SU-DHL-6 (cell line): Measurements from ENCODE around the gene TMEM184C.

Experiments
- H2AFZ ChIP-seq: fragments of 200-600 bp; sonication (generic); 2 replicates; pipeline ENCODE4 v1.6.1; 2014; ENCODE audit warnings: low read depth, mild to moderate bottlenecking, moderate library complexity, mixed read lengths, antibody characterized with exemption, low read length; ENCODE audit not compliant: severe bottlenecking
- H3F3A ChIP-seq: fragments of 200-600 bp; shearing (Covaris generic); 2 replicates; pipeline ENCODE4 v1.6.0; 2016; ENCODE audit warnings: antibody characterized with exemption, mild to moderate bottlenecking; ENCODE audit not compliant: insufficient read depth
- H3K27ac ChIP-seq: fragments of 200-600 bp; sonication (generic); 2 replicates; pipeline ENCODE4 v1.5.1; 2016; ENCODE audit warnings: low read depth, mild to moderate bottlenecking, low read length, moderate library complexity, mixed read lengths
- H3K27me3 ChIP-seq: fragments of 200-600 bp; sonication (generic), shearing (Covaris generic); 2 replicates; pipeline ENCODE4 v1.6.0; 2014; ENCODE audit warnings: mild to moderate bottlenecking, low read length
- H3K36me3 ChIP-seq: fragments of 200-600 bp; sonication (generic); 2 replicates; pipeline ENCODE4 v1.6.1; 2014; ENCODE audit warnings: mild to moderate bottlenecking, low read length, mixed read lengths
- H3K4me2 ChIP-seq: fragments of 300-600, 200-600 bp; shearing (Covaris generic), sonication (generic); 2 replicates; pipeline ENCODE4 v1.6.0; 2014; ENCODE audit warnings: low read length, low read depth, mild to moderate bottlenecking; ENCODE audit not compliant: poor library complexity, severe bottlenecking
- H3K4me3 ChIP-seq: fragments of 200-600 bp; sonication (generic); 2 replicates; pipeline ENCODE4 v1.5.1; 2014; ENCODE audit warnings: antibody characterized with exemption, low read length, mild to moderate bottlenecking, mixed read lengths; ENCODE audit not compliant: insufficient read depth, poor library complexity, severe bottlenecking
- H3K79me2 ChIP-seq: fragments of 200-600 bp; sonication (generic); 2 replicates; pipeline ENCODE4 v1.6.1; 2014; ENCODE audit warnings: mild to moderate bottlenecking, low read length, moderate library complexity; ENCODE audit not compliant: insufficient read depth
- H3K9ac ChIP-seq: fragments of 200-600 bp; sonication (generic); 2 replicates; pipeline ENCODE4 v1.7.0; 2014; ENCODE audit warnings: mild to moderate bottlenecking, low read length
- H3K9me2 ChIP-seq: fragments of 200-600 bp; sonication (generic); replicated peaks from 2 replicates; pipeline ENCODE4 v1.6.1; 2014; ENCODE audit warnings: low read length; ENCODE audit not compliant: insufficient read depth
- H3K9me3 ChIP-seq: fragments of 200-600 bp; sonication (generic); 2 replicates; pipeline ENCODE4 v1.6.1; 2014; ENCODE audit warnings: low read length, mixed read lengths; ENCODE audit not compliant: insufficient read depth
- H4K20me1 ChIP-seq: fragments of 200-600 bp; sonication (generic); 2 replicates; pipeline ENCODE4 v1.6.1; 2014; ENCODE audit warnings: low read depth, mild to moderate bottlenecking, antibody characterized with exemption, low read length, moderate library complexity, mixed read lengths
- EZH2phosphoT487 ChIP-seq: fragments of 200-600 bp; sonication (generic), shearing (Covaris generic); conservative IDR thresholded peaks from 2 replicates; pipeline ENCODE4 v1.6.1; 2018; ENCODE audit warnings: mild to moderate bottlenecking, antibody characterized with exemption, low read length, moderate library complexity, mixed read lengths
- TF ChIP-seq, protein P1 (sequence below): fragments of 200-600 bp; sonication (generic); IDR thresholded peaks from one replicate; pipeline ENCODE4 v1.5.1; 2017; ENCODE audit warnings: antibody characterized with exemption, mild to moderate bottlenecking, low read length, moderate library complexity; ENCODE audit not compliant: insufficient read depth, poor library complexity, severe bottlenecking

Gene TMEM184C

DNA sequence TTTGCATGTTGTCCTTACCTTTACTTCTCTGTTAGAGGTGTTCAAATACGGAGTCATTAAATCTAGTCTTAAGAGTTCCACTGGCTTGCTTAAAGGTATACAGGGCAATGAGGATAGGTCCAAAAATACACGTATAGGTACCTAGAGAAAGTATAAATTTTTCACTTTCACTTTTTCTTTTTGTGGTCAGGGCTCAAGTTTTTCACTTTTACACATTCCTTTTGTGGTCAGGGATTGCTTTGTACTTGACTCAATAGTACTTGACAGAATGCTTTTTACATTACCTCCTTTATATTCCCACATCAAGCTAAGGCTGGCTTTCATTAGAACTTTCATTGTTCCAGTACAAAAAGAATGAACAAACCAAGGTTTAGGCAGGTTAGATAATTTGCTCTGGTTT lies 21.7 kb downstream of the TMEM184C start:
- Histone ChIP-seq H3K4me2 (no peak overlapping the region), H3K27me3 (no peaks in the 10 kb centered on the region), H3K36me3 (peaks cover 42% of the 10 kb centered on the region), H4K20me1 (no peaks in the 10 kb centered on the region), H3K27ac (no peak overlapping the region), H3K9me3 (no peaks in the 10 kb centered on the region), H3K79me2 (peaks cover 5% of the 10 kb centered on the region; the same call in 1 of the 2 replicates), H2AFZ (no peak overlapping the region), H3F3A (peaks cover 4% of the 10 kb centered on the region; the same call in 1 of the 2 replicates), H3K9ac (no peak overlapping the region), H3K9me2 (no peaks in the 10 kb centered on the region), H3K4me3 (no peak overlapping the region)
- no peak for TF ChIP-seq EZH2phosphoT487
- TF ChIP-seq, protein P1, sequence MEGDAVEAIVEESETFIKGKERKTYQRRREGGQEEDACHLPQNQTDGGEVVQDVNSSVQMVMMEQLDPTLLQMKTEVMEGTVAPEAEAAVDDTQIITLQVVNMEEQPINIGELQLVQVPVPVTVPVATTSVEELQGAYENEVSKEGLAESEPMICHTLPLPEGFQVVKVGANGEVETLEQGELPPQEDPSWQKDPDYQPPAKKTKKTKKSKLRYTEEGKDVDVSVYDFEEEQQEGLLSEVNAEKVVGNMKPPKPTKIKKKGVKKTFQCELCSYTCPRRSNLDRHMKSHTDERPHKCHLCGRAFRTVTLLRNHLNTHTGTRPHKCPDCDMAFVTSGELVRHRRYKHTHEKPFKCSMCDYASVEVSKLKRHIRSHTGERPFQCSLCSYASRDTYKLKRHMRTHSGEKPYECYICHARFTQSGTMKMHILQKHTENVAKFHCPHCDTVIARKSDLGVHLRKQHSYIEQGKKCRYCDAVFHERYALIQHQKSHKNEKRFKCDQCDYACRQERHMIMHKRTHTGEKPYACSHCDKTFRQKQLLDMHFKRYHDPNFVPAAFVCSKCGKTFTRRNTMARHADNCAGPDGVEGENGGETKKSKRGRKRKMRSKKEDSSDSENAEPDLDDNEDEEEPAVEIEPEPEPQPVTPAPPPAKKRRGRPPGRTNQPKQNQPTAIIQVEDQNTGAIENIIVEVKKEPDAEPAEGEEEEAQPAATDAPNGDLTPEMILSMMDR = no peak

- Histone ChIP-seq H3K36me3 (peaks cover 37% of the 10 kb centered on the region), H3K9ac (no peak overlapping the region), H3K79me2 (peaks cover 10% of the 10 kb centered on the region), H4K20me1 (no peaks in the 10 kb centered on the region), H3K4me3 (no peak overlapping the region), H3K9me3 (no peaks in the 10 kb centered on the region), H3K9me2 (no peaks in the 10 kb centered on the region), H3K27me3 (no peaks in the 10 kb centered on the region), H3K4me2 (no peak overlapping the region), H3F3A (peaks cover 4% of the 10 kb centered on the region; the same call in 1 of the 2 replicates), H3K27ac (no peak overlapping the region), H2AFZ (no peak overlapping the region)
- no peak for TF ChIP-seq EZH2phosphoT487
- TF ChIP-seq, protein P1 = no peak
Measured at GRCh38 chr4:147639388-147639787, 22.2 kb downstream of the TMEM184C start.

DNA sequence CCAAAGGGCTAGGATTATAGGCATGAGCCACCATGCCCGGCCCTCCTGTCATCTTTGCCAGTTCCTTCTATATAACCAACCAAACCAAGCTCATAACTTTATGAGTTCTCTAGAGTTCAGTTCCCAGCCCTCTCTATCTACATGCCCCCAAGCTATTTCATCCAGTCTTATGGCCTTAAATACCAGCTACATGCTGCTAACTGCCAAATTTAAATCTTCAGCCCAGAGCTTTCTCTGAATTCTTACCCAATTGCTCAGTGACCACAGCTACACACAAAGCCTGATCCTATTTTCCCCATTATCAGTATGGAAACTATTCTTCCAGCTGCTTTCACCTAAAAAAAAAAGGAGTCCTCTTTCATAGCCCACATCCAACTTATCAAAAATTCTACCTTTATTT lies 23.1 kb downstream of the TMEM184C start:
- no peaks in the 10 kb centered on the region for H3K9me3 ChIP-seq
- no peak overlapping the region for H2AFZ ChIP-seq
- H3K9me2 ChIP-seq = no peaks in the 10 kb centered on the region
- no peak overlapping the region for H3K4me2 ChIP-seq
- no peaks in the 10 kb centered on the region for H4K20me1 ChIP-seq
- no peak overlapping the region for H3K27ac ChIP-seq
- H3K27me3 ChIP-seq = no peaks in the 10 kb centered on the region
- H3K36me3 ChIP-seq = peaks cover 32% of the 10 kb centered on the region
- peaks cover 18% of the 10 kb centered on the region for H3K79me2 ChIP-seq
- TF ChIP-seq, protein P1 = no peak
- no peak for TF ChIP-seq EZH2phosphoT487
- H3K9ac ChIP-seq = no peak overlapping the region
- no peak overlapping the region for H3K4me3 ChIP-seq
- H3F3A ChIP-seq = peaks cover 4% of the 10 kb centered on the region; the same call in 1 of the 2 replicates
